OCI-LY1 (cell line): Measurements from ENCODE around the gene FAM3D.

ENCODE experiments used
- H2AFZ ChIP-seq: fragments of 200-600 bp; sonication (generic), shearing (Covaris generic); 2 replicates; pipeline ENCODE4 v1.6.0; 2014; ENCODE audit warnings: antibody characterized with exemption, mild to moderate bottlenecking, low read length
- H3F3A ChIP-seq: fragments of 200-600 bp; sonication (generic), shearing (Covaris generic); 2 replicates; pipeline ENCODE4 v1.6.0; 2014; ENCODE audit warnings: mild to moderate bottlenecking, antibody characterized with exemption, low read length, moderate library complexity; ENCODE audit not compliant: insufficient read depth
- H3K27ac ChIP-seq: fragments of 200-600 bp; sonication (generic); 2 replicates; pipeline ENCODE4 v1.5.1; 2014; ENCODE audit warnings: low read length, mixed run types, mild to moderate bottlenecking, low read depth; ENCODE audit not compliant: poor library complexity, severe bottlenecking
- H3K27me3 ChIP-seq: fragments of 200-600 bp; sonication (generic); 2 replicates; pipeline ENCODE4 v1.6.0; 2014; ENCODE audit warnings: antibody characterized with exemption, mild to moderate bottlenecking, low read length, moderate library complexity; ENCODE audit not compliant: insufficient read depth
- H3K36me3 ChIP-seq: fragments of 200-600 bp; sonication (generic); 2 replicates; pipeline ENCODE4 v1.6.1; 2014; ENCODE audit warnings: mild to moderate bottlenecking, antibody characterized with exemption, low read length, moderate library complexity, mixed read lengths; ENCODE audit not compliant: insufficient read depth
- H3K4me1 ChIP-seq: fragments of 200-600 bp; sonication (generic); 2 replicates; pipeline ENCODE4 v1.5.1; 2014; ENCODE audit warnings: mild to moderate bottlenecking, low read length, moderate library complexity; ENCODE audit not compliant: insufficient read depth, severe bottlenecking
- H3K4me2 ChIP-seq: fragments of 200-600 bp; sonication (generic), shearing (Covaris generic); 2 replicates; pipeline ENCODE4 v1.6.1; 2014; ENCODE audit warnings: low read length
- H3K4me3 ChIP-seq: fragments of 200-600 bp; sonication (generic); 2 replicates; pipeline ENCODE4 v1.5.1; 2014; ENCODE audit warnings: low read length, low read depth, mild to moderate bottlenecking, mixed read lengths; ENCODE audit not compliant: poor library complexity, severe bottlenecking
- H3K79me2 ChIP-seq: fragments of 200-600 bp; shearing (Covaris generic); 2 replicates; pipeline ENCODE4 v1.6.1; 2016; ENCODE audit warnings: mixed run types, low read length, mixed read lengths; ENCODE audit not compliant: insufficient read depth
- H3K9ac ChIP-seq: fragments of 200-600 bp; sonication (generic), shearing (Covaris generic); 2 replicates; pipeline ENCODE4 v1.6.1; 2014; ENCODE audit warnings: mild to moderate bottlenecking, low read length, mixed read lengths
- H3K9me2 ChIP-seq: fragments of 200-600 bp; sonication (generic), shearing (Covaris generic); 2 replicates; pipeline ENCODE4 v1.6.1; 2014; ENCODE audit warnings: low read depth, mild to moderate bottlenecking, low read length, mixed read lengths
- H3K9me3 ChIP-seq: fragments of 200-600 bp; shearing (Covaris generic); 2 replicates; pipeline ENCODE4 v1.6.1; 2014; ENCODE audit warnings: low read length, mixed read lengths
- H4K20me1 ChIP-seq: fragments of 200-600 bp; sonication (generic), shearing (Covaris generic); 2 replicates; pipeline ENCODE4 v1.6.0; 2016; ENCODE audit warnings: mild to moderate bottlenecking, low read length; ENCODE audit not compliant: insufficient read depth
- CTCF ChIP-seq: fragments of 200-600 bp; sonication (generic), shearing (Covaris generic); IDR thresholded peaks from 2 replicates; pipeline ENCODE4 v1.5.1; 2017; ENCODE audit warnings: mild to moderate bottlenecking, antibody characterized with exemption, low read length, moderate library complexity, mixed read lengths
- EZH2 ChIP-seq: fragments of 200-600 bp; sonication (generic), shearing (Covaris generic); IDR thresholded peaks from 2 replicates; pipeline ENCODE4 v1.8.0; 2017; ENCODE audit warnings: borderline replicate concordance, mixed run types, mild to moderate bottlenecking, antibody characterized with exemption, low read length, moderate library complexity, mixed read lengths

FAM3D gene

GRCh38 chr3:58628823-58629562 lies 37.6 kb downstream of the FAM3D start:
- no peaks in the 10 kb centered on the region for H3K36me3 ChIP-seq
- H2AFZ ChIP-seq = no peak overlapping the region
- H3K9me3 ChIP-seq = no peaks in the 10 kb centered on the region
- no peak overlapping the region for H3K9ac ChIP-seq
- no peaks in the 10 kb centered on the region for H3F3A ChIP-seq
- H3K4me2 ChIP-seq = no peak overlapping the region
- H3K4me3 ChIP-seq = no peak overlapping the region
- H3K9me2 ChIP-seq = no peaks in the 10 kb centered on the region
- peaks cover 4% of the 10 kb centered on the region; the same call in 1 of the 2 replicates for H3K27me3 ChIP-seq
- no peaks in the 10 kb centered on the region for H3K4me1 ChIP-seq
- no peaks in the 10 kb centered on the region for H4K20me1 ChIP-seq
- TF ChIP-seq CTCF = no peak
- TF ChIP-seq EZH2 = no peak
- no peak overlapping the region for H3K27ac ChIP-seq
- H3K79me2 ChIP-seq = no peaks in the 10 kb centered on the region

GRCh38 chr3:58627941-58628340 lies 38.6 kb downstream of the FAM3D start:
- no peak overlapping the region for H3K9ac ChIP-seq
- no peaks in the 10 kb centered on the region for H3K79me2 ChIP-seq
- no peaks in the 10 kb centered on the region for H3K36me3 ChIP-seq
- H3K9me2 ChIP-seq = no peaks in the 10 kb centered on the region
- H3K27me3 ChIP-seq = peaks cover 4% of the 10 kb centered on the region; the same call in 1 of the 2 replicates
- no peak overlapping the region for H3K4me2 ChIP-seq
- no peaks in the 10 kb centered on the region for H3K4me1 ChIP-seq
- no peak overlapping the region for H3K4me3 ChIP-seq
- H3K27ac ChIP-seq = no peak overlapping the region
- H3F3A ChIP-seq = no peaks in the 10 kb centered on the region
- TF ChIP-seq CTCF (no peak), EZH2 (no peak)
- no peaks in the 10 kb centered on the region for H3K9me3 ChIP-seq
- H2AFZ ChIP-seq = no peak overlapping the region
- no peaks in the 10 kb centered on the region for H4K20me1 ChIP-seq

- no peak for TF ChIP-seq CTCF
- H3K4me1 ChIP-seq = no peaks in the 10 kb centered on the region
- H2AFZ ChIP-seq = no peak overlapping the region
- no peaks in the 10 kb centered on the region for H3K79me2 ChIP-seq
- H4K20me1 ChIP-seq = no peaks in the 10 kb centered on the region
- H3K9me2 ChIP-seq = no peaks in the 10 kb centered on the region
- peaks cover 4% of the 10 kb centered on the region; the same call in 1 of the 2 replicates for H3K27me3 ChIP-seq
- no peak overlapping the region for H3K27ac ChIP-seq
- no peaks in the 10 kb centered on the region for H3K36me3 ChIP-seq
- no peaks in the 10 kb centered on the region for H3K9me3 ChIP-seq
- H3K9ac ChIP-seq = no peak overlapping the region
- no peak overlapping the region for H3K4me2 ChIP-seq
- H3K4me3 ChIP-seq = no peak overlapping the region
- no peaks in the 10 kb centered on the region for H3F3A ChIP-seq
Measured at GRCh38 chr3:58627570-58627885, 39.0 kb downstream of the FAM3D start.
